Measurements from ENCODE around the gene CACNA1I.

DNA sequence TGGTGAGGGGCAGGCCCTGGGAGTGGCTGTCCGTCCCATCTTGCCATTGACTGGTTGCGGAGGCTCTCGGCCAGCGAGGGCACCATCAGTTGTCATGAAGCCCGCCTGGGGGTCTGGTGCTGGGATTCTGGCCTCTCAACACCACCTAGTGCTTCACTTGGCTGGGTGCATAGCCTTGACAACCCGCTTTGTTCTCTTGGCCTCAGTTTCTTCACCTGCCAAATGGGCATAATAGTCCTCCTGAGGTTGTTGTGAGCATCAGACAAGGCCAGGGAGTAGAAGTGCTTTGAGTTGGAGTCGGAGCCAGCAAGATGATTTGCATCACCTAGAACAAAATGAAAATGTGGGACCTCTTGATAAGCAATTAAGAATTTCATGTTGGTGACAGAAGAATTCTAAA lies 1.5 kb upstream of the CACNA1I start:
- TF ChIP-seq POLR2A (IDR thresholded peaks at IDR 0.05) (no peak), EP300 (IDR thresholded peaks at IDR 0.05) (no peak)
